HG03196 (cell line): Measurements from ENCODE around the gene RBM6.

Experiments
- ATAC-seq: cut with Tn5 transposase; IDR thresholded peaks from one replicate; pipeline ENCODE4 v1.9.1; 2021; ENCODE audit not compliant: unreplicated experiment

Gene RBM6

DNA sequence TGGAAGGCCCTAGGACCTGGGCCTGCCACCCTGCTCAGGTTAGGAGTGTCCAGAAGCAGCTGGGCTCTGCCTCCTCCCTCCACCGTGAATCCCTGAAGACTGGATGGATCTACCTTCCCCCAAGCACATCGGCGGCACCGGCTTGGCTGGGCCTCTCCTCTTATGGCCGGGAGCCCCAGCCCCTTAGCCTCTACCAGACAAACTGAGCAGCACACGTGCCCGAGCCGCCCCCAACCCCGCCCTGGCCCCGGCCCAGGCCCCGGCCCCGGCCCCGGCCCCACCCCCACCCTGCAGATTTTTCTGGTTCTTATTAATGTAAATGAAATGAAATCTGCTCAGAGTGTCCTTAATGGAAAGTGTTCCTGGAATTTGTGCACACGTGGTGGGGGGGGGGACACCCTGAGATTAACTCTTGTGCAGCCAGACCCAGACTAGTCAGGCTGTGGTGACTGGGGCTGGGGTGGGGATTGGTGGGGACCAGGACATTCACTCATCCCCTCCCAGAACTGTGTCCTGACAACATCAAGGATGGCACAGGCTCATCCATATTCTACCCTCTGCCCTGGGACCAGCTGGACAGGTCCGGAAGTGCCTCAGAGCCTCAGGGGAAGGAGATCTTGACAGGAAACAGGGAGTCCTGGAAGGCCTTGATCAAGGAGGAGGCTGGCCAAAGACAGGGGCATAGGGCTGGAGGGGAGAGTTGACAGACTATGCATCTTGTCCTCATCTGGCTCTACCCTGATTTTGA lies 184.3 kb downstream of the RBM6 start:
- ATAC-seq, result no peak

DNA sequence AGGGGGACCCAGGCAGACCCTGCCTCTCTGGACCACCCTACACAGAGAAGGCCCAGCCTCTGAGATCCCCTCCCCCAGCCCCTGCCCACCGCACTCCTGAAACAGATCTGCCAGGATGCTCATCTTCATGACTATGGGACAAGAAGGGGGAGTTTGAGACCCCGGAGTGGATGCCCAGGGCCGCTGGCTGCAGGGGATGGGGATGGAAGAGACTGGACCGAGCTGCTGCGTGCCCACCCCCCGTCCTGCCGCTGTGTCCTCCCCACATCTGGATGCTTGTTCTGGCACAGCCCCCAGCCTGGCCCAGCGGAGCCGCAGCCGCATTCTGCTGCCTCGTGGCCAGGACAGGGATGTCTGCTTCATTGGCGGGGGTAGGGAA lies 184.8 kb downstream of the RBM6 start:
- ATAC-seq, result no peak

DNA sequence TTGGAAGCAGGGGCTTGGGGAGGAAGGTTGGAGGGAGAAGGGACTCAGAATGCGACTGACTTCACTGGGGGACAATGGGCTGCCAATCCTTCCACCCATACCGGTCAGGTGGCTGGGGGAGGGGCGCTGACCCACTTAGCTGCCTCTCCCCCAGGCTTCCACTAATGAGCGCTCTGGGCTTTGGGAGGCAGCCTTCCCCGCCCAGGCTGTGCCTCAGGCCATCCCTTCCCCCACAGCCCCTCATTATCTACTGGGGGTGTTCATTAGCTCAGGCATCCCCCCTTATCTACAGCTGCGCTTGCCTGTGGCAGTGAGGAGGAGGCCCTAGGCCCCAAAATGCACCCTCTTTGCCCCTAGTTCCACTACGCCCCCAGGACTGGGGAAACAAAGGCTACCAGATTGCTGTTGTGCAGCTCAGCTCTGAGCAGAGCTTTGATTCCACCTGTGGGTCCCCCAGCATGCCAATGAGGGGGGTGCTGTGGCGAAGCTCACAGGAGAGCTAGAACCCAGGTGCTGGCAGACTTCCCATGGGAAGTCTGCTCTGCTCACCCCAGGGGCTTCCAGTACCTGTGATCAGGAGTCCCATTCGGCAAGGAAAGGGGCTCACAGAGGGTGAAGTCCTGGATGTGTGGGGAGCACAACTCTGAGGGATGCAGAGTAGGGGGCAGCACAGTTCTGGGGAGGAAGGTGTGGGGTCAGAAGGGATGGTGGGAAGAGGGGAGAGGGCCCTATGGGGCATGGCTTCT lies 185.8 kb downstream of the RBM6 start:
- ATAC-seq, result no peak

DNA sequence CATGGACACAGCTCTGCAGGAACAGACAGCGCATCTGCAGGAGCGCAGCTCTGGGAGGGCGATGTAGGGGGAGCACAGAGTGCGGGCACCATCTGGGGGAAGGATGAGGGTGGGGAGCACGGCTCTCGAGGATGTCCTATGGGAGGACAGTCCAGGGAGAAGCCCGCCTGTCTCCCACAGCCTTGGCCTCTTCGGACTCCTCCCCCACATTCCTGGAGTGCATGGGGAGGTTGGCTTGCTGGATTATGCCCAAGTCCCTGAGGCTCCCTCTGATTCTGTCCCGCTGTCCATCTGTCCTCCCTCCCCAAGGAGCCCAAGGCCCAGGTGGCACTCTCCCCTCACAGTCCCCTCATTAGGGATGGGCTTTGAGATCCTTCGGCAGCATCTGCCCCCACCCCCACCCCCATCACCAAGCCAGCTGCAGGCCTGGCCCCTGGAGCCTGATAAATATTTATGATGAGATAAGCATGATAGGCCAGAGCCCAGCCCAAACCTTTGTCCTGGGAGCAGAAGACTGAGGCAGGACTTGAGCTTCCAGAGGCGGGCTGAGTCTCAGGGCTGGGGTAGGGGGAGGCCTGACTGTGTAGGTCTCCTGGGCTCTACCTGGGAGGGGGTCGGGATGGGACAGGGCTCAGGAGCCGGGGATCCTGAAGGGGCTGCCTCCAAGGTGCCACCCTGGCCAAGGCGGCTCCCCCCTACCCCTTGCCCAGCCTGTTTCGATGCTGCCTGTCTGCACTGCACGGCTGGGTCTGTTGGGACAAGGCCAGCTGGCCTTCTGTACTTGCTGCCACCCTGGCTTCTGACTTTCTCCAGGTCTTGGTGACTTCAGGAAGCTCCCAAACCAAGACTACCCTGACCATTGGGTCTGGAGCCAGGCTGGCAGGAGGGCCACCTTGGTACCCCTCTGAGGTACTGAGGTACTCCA lies 186.6 kb downstream of the RBM6 start:
- ATAC-seq, result no peak
